ENCODE measurements around the gene LPP.

- TF ChIP-seq, protein P1, sequence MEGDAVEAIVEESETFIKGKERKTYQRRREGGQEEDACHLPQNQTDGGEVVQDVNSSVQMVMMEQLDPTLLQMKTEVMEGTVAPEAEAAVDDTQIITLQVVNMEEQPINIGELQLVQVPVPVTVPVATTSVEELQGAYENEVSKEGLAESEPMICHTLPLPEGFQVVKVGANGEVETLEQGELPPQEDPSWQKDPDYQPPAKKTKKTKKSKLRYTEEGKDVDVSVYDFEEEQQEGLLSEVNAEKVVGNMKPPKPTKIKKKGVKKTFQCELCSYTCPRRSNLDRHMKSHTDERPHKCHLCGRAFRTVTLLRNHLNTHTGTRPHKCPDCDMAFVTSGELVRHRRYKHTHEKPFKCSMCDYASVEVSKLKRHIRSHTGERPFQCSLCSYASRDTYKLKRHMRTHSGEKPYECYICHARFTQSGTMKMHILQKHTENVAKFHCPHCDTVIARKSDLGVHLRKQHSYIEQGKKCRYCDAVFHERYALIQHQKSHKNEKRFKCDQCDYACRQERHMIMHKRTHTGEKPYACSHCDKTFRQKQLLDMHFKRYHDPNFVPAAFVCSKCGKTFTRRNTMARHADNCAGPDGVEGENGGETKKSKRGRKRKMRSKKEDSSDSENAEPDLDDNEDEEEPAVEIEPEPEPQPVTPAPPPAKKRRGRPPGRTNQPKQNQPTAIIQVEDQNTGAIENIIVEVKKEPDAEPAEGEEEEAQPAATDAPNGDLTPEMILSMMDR (IDR thresholded peaks at IDR 0.05): no peak
- no peak for TF ChIP-seq POLR2A (IDR thresholded peaks at IDR 0.05)
These were observed 145.8 kb downstream of the LPP start for GRCh38 chr3:188299708-188300107.
